Measurements from ENCODE around the gene RSF1.

- TF ChIP-seq, protein P1, sequence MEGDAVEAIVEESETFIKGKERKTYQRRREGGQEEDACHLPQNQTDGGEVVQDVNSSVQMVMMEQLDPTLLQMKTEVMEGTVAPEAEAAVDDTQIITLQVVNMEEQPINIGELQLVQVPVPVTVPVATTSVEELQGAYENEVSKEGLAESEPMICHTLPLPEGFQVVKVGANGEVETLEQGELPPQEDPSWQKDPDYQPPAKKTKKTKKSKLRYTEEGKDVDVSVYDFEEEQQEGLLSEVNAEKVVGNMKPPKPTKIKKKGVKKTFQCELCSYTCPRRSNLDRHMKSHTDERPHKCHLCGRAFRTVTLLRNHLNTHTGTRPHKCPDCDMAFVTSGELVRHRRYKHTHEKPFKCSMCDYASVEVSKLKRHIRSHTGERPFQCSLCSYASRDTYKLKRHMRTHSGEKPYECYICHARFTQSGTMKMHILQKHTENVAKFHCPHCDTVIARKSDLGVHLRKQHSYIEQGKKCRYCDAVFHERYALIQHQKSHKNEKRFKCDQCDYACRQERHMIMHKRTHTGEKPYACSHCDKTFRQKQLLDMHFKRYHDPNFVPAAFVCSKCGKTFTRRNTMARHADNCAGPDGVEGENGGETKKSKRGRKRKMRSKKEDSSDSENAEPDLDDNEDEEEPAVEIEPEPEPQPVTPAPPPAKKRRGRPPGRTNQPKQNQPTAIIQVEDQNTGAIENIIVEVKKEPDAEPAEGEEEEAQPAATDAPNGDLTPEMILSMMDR (optimal IDR thresholded peaks at IDR 0.05 in 1 of 3, IDR thresholded peaks at IDR 0.05 in 1 of 3, conservative IDR thresholded peaks at IDR 0.05 in 1 of 3; ENCODE audit: extremely low read depth in 1 of 3, insufficient read depth in 2 of 3, low read length in 3 of 3), result no peak
- TF ChIP-seq EZH2 (IDR thresholded peaks at IDR 0.05; ENCODE audit: low read length), result no peak
Measured at GRCh38 chr11:77698896-77699295, 121.6 kb downstream of the RSF1 start.
